Cardiac fibroblast (primary cell): ENCODE measurements around the gene CCDC12.

Experiments
- DNase-seq, 2 donors: peaks; one replicate each; pipeline versions ENCODE4 v3.0.0 to v3.0.0-alpha.2; 2010; ENCODE audit warnings: low read depth in 2 of 2
- H3K4me3 ChIP-seq, 2 donors: replicated peaks in 1 of 2; 1 replicate in 1 of 2; 2 replicates in 1 of 2; pipeline ENCODE4 v1.5.1; 2011; ENCODE audit warnings: low read depth in 2 of 2, low read length in 2 of 2, mild to moderate bottlenecking in 2 of 2, moderate library complexity in 1 of 2
- TF ChIP-seq, protein P1 (sequence below): IDR thresholded peaks from one replicate; pipeline ENCODE4 v1.5.1; 2011; ENCODE audit warnings: low read depth, mild to moderate bottlenecking, low read length, inconsistent platforms

CCDC12 gene

DNA sequence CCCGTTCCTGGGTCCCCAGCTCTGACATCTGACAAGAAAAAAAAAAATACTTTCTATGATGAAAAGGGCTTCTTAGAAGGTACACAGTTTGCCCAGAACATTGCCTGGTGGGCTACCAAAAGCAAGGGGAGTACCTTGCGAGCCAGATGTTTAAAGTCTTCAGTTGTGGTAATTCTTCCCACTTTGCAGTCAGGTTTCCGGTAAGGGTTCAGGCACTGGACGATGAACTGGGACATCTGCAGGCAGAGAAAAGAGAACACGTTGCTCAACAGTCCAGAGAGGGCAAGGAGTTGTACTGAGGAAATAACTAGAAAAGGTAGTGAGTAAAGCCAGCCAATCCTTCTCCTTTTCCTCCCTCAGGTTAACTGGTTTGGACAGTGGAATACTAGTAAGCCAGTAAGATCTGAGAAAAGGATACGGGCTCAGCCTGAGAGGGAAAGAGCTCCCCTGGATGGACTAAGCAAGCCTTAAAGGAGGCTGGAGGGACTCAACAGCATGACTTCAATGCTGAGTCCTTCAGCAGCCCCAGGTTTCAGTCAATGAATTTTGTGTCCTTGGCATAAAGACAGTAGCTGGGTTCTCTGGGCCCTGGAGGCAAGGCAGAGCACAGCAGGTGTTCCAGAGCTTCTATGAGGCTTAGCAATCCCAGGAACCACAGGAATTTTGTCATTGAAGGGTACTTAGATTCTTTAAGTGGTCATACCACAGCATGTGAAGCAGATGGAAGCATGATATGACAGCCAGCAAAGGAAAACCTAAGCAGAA lies 41.1 kb upstream of the CCDC12 start:
- DNase-seq: no peak
- no peak overlapping the region for H3K4me3 ChIP-seq
- TF ChIP-seq, protein P1, sequence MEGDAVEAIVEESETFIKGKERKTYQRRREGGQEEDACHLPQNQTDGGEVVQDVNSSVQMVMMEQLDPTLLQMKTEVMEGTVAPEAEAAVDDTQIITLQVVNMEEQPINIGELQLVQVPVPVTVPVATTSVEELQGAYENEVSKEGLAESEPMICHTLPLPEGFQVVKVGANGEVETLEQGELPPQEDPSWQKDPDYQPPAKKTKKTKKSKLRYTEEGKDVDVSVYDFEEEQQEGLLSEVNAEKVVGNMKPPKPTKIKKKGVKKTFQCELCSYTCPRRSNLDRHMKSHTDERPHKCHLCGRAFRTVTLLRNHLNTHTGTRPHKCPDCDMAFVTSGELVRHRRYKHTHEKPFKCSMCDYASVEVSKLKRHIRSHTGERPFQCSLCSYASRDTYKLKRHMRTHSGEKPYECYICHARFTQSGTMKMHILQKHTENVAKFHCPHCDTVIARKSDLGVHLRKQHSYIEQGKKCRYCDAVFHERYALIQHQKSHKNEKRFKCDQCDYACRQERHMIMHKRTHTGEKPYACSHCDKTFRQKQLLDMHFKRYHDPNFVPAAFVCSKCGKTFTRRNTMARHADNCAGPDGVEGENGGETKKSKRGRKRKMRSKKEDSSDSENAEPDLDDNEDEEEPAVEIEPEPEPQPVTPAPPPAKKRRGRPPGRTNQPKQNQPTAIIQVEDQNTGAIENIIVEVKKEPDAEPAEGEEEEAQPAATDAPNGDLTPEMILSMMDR: no peak

DNA sequence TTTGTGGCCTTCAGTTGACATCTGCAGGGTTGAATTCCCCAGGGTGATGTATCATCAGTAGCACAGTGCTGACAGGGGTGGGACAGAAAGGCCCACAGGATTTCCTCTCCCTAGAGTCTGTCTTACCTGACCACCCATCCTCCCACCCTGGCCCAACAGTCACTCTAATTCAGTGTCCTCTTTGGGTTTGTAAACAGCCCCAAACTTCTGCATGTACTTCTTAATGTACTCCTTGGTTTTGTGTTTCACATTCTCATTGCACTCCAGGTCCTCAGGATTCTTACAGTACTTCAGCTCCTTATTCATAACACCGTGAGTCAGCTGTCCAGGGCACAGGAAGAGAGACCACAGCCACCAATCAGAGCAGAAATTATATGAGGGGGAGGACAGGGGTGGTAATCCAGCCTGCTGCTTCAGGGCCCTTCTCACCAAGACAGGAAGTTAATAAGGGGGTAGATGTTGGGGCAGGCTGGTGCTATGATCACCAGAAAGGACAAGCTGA lies 40.4 kb upstream of the CCDC12 start:
- peak; percentile 67 to 89 for DNase-seq
- H3K4me3 ChIP-seq: no peak overlapping the region
- TF ChIP-seq, protein P1: no peak

DNA sequence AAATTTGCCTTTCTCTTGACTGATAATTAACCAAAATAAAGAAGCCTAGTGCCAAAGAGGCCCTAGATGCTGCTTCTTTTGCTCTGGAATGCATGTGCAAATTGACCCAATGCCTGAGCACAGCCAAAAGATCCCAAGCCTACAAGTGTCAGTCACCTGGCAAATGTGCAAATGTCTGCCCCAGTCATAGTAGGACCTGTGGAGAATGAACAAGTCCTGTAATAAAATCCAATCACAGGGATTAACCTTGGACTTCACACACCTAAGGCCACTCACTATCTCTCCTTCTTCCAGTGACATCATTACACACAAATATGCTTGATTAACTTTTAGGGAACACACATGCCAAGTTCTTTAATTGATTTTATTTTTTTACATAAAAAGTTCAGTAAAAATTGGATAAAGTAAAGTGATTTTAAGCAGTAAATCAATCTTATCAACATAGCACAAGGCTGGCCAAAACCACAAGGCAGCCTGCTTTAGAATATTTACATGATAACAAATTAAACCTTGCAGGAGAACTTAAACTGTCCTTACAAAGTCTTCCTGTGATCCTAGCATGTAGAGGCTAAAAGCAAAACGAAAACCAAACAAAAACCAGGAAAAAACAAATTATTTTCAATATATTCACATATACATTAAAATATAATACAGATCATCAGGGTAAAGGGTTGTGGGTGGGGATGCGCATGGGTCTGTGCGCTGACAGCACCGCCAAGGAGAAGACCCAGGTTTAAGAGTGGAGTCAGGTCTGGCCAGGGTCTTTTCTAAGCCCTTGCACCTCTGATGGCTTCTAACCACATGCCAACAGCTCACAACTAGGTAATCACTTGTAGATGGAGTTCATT lies 39.8 kb upstream of the CCDC12 start:
- DNase-seq: no peak
- TF ChIP-seq, protein P1: no peak

DNA sequence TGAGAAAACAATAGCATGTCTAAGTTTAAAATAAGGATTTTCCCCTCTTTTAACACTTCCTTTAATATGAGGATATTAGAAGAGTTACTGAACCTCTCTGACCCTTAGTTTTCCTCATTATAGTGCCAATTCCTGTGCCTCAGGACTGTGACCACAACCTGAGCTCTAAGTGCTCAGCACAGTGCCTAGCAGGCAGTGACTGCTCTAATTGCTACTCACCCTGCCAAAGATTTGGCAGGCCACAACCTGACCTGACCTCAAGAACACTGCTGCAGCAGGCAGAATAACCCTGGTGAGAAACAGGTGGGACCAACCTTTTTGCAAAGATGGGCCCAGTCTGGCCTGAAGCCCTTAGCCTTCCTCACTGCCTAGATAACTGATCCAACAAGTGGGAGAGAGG lies 38.6 kb upstream of the CCDC12 start:
- no peak for DNase-seq
- H3K4me3 ChIP-seq: no peak overlapping the region
- TF ChIP-seq, protein P1: no peak

More for the DNA sequence above, 39.8 kb upstream of the CCDC12 start:
- H3K4me3 ChIP-seq: no peak overlapping the region

DNA sequence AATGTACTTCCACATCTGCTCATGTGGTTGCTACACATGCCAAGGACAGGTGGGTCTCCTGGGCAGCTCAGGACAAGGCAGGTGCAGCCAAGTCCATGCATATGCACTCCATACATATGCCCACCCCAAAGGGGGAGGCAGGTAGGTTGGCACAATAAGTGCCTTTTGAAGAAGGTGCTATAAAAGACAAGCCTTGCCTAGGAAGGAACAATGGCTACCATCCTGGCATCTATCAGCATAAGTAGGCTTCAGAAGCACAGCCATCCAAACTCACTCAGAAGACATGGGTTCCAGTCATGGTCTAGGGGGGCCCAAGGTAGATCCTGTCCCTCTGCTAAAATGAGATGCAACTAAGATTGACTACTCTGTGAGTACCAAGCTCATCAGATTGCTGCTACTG lies 37.5 kb upstream of the CCDC12 start:
- DNase-seq: no peak
- H3K4me3 ChIP-seq: no peak overlapping the region
- TF ChIP-seq, protein P1: no peak

DNA sequence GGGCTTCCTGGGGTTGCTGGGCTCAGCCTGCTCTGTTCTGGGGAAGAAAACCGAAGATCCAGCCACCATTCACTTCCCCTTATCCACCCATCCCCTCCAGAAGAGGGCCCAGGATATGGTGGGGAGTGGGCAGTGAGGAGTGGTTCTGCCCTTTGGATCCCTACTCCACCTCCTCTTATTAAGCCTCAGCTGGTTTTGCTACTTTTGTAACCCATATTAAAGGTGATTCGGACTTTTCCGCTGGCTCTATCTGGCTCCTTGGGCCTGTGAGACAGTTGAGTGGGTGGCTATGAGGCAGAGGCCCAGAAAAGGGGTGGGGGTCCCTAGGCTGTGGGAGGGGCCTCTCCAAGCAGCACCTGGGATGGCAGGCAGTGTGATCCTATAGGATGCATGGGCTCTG lies 36.7 kb upstream of the CCDC12 start:
- no peak overlapping the region for H3K4me3 ChIP-seq
- no peak for DNase-seq
- TF ChIP-seq, protein P1: no peak
